Activated naive CD4-positive, alpha-beta T cell treated with anti-CD3 and anti-CD28 coated beads, Interleukin-2, amount 50 U/mL, for 72 hours (primary cell): ENCODE measurements around the gene C20orf204. TPM values are rescaled to one million over a fixed set of nuclear protein-coding genes. Genes with fewer than 3 reads are reported as not detected.

Experiments used
- ATAC-seq, 2 donors: fragments of 150-1000 bp; cut with Tn5 transposase; 2 replicates each; pipeline ENCODE4 v1.10.0; 2021; ENCODE audit warnings: mild to moderate bottlenecking in 2 of 2, moderate library complexity in 2 of 2
- DNase-seq, 2 donors: peaks; one replicate each; pipeline ENCODE4 v3.0.0; 2021 to 2022; ENCODE audit warnings: low spot score in 2 of 2
- H3K27ac Mint-ChIP-seq, 2 donors: one replicate each; pipeline ENCODE4 v1.8.0; 2022; ENCODE audit warnings: mild to moderate bottlenecking in 2 of 2, mixed read lengths in 2 of 2
- H3K36me3 Mint-ChIP-seq, 2 donors: one replicate each; pipeline ENCODE4 v1.8.0; 2022; ENCODE audit warnings: mixed read lengths in 2 of 2
- H3K9me3 Mint-ChIP-seq, 2 donors: one replicate each; pipeline ENCODE4 v1.8.0; 2022; ENCODE audit warnings: mixed read lengths in 2 of 2
- total RNA-seq, 2 donors: library from RNA; stranded (reverse); gene quantifications; one replicate each; pipeline ENCODE4 v1.2.3, GENCODE V29; 2022

The C20orf204 gene
- total RNA-seq, 2 donors from 2014 or later, result 14.2 to 18.8 TPM

DNA sequence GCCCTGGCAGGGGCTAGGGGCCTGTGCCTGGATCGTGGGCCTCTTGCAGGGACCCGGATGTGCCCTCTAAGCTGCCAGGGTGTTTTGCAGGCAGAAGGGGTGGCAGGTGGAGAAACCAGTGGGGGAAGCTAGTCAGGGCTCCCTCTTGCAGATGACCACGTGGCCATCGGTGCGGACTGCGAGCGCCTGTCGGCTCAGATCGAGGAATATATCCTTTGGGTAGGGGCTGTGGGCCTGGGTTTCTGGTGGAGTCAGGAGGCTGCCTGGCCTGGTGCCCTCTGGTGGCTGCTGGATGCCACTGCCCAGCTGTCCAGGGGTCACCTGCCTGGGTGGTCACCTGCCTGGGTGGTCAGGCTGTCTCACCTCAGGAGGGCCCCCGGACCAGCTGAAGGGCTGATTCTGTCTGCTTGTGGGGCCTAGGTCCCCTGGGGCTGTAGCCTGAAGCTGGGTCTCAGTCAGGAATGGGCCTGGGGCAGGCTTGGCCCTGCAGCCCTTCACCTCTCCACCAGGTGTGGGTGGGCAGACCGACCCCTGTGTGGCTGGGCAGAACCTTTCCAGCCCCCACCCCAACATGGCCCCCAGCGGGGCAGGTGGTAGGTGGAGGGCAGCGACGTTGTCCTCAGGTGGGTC lies 33.7 kb downstream of the C20orf204 start:
- DNase-seq, result no peak
- ATAC-seq, result no peak
- Mint-ChIP-seq H3K27ac (no peak overlapping the region), H3K36me3 (no peaks in the 10 kb centered on the region), H3K9me3 (no peaks in the 10 kb centered on the region)

DNA sequence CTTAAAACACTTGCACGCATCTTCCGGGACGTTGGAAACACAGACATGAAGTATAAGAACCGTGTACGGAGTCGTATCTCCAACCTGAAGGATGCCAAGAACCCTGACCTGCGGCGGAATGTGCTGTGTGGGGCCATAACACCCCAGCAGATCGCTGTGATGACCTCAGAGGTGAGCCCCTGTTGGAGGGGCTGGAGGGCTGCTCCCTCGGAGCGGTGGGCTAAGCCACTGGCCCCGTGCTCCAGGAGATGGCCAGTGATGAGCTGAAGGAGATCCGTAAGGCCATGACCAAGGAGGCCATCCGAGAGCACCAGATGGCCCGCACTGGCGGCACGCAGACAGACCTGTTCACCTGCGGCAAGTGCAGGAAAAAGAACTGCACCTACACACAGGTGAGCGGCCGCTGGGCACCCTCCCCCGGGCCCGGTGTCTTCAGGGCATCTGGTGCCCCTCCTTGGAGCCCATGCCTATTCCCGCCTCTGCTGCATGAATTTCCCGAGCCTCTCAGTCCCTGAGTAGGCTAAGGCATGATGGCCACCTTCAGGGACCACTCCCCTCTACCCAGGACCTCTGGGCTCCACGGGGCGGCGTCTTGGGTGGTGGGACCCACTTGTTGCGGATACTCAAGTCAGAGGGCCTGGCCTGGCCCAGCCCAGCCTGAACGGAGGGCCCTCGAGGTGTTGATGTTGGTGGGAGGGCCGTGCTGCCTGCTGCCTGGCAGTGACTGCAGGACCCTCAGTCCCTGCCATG lies 34.4 kb downstream of the C20orf204 start:
- Mint-ChIP-seq H3K27ac (peak overlapping the region in 1 of 2 donors; percentile 83), H3K9me3 (no peaks in the 10 kb centered on the region), H3K36me3 (no peaks in the 10 kb centered on the region)
- ATAC-seq (no peak), DNase-seq (no peak)

DNA sequence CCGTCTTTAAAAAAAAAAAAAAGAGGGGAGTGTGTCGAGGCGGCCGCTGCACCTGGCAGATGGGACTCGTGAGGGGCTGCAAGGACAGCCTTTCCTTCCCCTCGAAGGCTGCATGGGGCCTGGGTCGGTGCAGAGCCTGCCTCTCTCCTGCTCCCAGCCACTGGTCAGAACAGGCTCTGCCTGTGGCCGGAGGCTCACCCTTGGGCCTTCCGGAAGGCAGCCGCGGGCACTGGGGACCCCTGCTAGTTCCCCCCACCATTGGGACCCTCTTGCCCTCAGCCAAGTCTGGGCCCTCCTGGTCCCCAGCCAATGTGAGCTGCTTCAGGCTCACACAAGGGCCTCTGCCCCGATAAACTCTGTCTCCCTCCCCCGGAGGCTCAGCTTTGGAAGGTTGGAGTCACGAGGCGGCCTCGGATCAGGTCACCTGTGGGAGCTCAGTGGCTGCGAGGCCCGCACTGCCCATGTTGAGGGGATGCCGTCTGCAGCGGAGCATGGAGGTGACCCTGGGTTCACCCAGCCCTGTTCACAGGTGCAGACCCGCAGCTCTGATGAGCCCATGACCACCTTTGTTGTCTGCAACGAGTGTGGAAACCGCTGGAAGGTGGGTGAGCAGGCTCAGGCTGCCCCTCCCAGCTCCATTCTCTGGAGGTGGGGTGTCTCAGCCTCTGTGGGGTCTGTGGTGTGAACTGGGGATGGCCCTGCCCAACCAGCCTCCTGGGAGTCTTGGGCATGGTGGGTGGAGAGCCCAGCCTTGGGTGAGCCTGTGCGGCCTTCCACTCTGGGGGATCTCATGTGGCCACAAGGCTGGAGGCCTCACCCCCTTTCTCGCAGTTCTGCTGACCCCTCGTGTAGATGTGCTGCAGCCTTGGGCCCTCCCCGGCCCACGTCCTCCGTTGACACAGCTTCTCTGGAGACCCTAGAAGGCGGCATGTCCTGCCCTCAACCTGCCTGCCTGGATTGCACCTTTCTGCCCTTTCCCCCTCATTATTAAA lies 35.7 kb downstream of the C20orf204 start:
- Mint-ChIP-seq H3K27ac (peak overlapping the region; percentile 29 to 83), H3K9me3 (no peaks in the 10 kb centered on the region), H3K36me3 (no peaks in the 10 kb centered on the region)
- no peak for DNase-seq
- no peak for ATAC-seq

DNA sequence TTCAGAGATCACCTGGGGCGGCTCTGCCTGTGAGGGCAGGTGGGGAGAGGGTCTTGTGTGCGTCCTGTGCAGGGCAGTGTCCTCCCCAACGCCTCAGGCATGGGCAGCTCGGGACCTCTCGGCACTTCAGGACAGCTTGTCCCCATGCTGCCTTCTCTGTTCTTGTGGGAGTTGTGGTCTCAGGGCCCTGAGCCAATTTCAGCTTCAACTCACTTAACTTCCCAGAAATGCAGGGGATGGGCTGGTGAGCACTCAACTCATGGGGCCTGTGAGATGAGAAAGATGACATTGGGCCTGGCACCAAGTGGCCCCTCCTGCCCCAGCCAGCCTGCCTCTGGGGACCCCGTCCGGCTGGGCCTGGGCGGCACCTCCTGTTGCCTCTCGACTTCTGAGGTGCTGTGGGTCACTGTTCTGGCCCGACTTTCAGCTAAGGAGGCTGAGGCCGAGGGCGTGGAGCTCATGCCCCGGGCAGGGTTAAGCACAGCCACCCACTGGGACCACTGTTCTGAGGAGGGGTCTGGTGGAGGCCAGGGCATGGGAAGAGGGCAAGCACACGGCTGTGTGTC lies 36.6 kb downstream of the C20orf204 start:
- H3K9me3 Mint-ChIP-seq, result no peaks in the 10 kb centered on the region
- peak overlapping the region in 1 of 2 donors; percentile 83 for H3K27ac Mint-ChIP-seq
- DNase-seq (no peak), ATAC-seq (no peak)
- H3K36me3 Mint-ChIP-seq, result no peaks in the 10 kb centered on the region

DNA sequence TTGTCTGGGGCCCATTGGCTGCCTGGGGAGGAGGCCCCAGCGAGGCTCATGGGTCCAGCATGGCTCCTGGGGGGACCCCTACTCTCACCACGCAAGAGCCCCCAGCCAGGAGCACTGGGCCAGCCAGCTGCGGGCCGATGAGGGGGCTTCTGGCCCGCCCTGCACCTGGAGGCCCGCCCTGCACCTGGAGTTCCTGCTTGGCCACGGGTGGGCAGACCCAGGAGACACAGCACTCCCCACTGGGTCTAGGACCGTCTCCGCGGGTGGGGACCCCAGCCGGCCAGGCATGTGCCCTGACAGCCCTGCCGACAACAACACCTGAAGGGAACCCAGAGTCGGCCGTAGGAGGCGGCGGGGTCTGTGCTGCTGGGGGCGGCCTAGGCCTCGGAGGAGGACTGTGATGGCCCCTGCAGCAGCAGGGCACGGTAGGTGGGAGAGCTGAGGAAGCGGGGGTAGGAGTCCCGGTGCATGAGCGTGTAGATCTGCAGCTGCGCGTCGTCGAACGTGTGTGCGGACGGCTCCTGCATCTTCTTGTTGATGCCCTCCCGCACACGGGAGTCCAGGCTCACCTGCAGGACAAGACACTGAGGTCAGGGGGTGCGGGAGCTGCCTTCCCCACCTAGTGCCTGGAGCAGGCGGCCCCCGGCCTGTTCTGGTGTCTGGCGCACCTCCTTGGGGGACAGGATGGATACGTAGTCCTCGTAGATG lies 37.6 kb downstream of the C20orf204 start:
- no peak for ATAC-seq
- no peak for DNase-seq
- peak overlapping the region in 1 of 2 donors; percentile 23 for H3K27ac Mint-ChIP-seq
- no peaks in the 10 kb centered on the region for H3K36me3 Mint-ChIP-seq
- no peaks in the 10 kb centered on the region for H3K9me3 Mint-ChIP-seq

DNA sequence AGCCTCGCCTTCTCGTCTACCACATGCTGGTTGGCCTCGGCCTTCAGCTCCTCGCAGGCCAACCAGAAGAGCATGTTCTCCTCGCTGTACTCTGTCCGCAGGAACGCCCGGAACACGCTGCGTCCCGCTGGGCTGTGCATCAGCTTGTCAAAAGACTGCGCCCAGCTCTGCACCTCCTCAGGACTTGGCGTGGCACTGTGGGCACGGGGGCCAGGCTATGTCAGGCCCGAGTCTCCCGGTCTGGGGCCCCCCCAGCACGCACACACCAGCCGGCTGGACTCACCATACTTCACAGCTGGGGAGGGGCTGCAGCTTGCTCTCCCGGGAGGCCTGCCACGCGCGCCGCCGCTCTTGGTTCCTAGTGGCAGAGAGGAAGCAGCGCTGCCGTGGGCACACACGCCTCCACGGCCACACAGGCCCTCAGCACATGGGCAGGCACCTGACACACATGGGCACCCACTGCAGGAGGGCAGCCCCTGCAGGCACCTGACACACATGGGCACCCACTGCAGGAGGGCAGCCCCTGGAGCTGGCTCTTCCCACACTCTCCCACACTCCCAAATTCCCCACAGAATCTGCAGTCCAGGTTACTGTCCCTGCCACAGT lies 38.3 kb downstream of the C20orf204 start:
- no peak for DNase-seq
- Mint-ChIP-seq H3K9me3 (no peaks in the 10 kb centered on the region), H3K36me3 (peaks cover 4 to 7% of the 10 kb centered on the region in 2 donors), H3K27ac (peak overlapping the region in 1 of 2 donors; percentile 23)
- ATAC-seq, result no peak

DNA sequence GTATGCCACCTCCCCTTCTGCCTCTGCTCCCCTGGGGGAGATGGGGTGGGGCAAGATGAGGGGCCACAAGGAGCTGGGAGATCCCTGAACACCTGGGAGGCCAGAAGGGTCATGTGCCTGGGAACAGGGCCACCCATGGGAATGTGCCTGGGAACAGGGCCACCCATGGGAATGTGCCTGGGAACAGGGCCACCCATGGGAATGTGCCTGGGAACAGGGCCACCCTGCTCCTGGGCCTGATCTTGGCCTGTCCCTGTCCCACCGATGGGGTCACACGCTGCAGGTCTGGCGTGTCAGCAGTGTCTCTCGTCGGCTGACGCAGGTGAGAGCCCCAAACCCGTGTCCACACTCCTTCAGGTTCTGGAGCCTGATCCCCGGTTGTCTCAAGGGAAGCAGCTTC lies 39.0 kb downstream of the C20orf204 start:
- DNase-seq (no peak), ATAC-seq (no peak)
- Mint-ChIP-seq H3K36me3 (peaks cover 5 to 7% of the 10 kb centered on the region in 2 donors), H3K9me3 (no peaks in the 10 kb centered on the region), H3K27ac (no peak overlapping the region)

DNA sequence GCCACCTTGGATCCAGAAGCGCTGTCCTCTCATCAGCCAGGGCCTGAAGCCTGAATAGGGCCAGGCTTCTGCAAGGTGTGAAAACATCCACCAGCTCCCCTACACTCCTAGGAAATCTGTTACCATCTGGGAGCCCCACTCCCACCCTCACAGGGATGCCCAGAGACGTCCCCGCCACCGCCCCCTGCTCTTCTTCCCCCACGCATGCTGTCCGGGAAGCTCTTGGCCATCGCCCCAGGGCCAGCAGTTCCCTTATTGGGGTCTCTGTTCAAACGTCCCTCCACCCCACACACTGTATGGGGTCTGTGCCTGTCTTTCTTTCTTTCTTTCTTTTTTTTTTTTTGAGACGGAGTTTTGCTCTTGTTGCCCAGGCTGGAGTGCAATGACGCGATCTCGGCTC lies 39.6 kb downstream of the C20orf204 start:
- no peak for ATAC-seq
- no peaks in the 10 kb centered on the region for H3K9me3 Mint-ChIP-seq
- DNase-seq, result no peak
- H3K27ac Mint-ChIP-seq, result peak overlapping the region in 1 of 2 donors; percentile 90
- H3K36me3 Mint-ChIP-seq, result peaks cover 5 to 7% of the 10 kb centered on the region in 2 donors

DNA sequence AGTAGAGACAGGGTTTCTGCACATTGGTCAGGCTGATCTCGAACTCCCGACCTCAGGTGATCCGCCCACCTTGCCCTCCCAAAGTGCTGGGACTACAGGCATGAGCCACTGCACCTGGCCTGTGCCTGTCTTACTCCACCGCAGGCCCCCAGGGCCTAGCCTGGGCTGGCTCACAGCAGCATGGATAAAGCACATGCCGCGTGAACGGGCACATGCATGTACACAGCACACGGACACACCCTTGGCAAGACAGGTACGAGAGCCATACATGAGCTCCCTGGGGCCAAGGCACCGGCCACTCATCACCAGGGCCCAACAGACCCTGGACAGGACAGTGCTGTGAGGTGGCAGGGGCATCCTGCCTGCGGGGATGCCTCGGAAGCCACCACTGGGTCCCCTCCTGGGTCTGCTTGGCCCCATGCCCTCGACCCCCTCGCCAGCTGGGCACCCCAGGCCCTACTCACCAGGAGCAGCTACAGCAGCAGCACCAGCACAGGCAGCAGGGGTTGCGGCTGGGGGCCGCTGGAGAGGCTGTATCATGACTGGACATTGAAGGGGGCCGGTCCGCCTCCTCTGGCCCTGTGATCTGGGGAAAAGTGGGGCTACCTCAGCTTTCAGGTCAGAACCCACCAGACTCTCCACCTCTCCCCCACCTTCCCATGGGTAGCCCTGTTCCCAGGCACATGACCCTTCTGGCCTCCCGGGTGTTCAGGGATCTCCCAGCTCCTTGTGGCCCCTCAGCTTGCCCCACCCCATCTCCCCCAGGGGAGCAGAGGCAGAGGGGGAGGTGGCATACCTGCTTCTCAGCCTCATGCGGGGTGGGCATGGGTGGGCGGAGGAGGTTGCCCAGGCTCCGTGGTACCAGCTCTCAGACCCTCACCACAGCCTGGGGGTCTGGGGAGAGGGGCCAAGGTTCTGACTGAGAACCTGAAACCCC lies 40.3 kb downstream of the C20orf204 start:
- H3K27ac Mint-ChIP-seq, result peak overlapping the region in 1 of 2 donors; percentile 90
- ATAC-seq, result no peak

DNA sequence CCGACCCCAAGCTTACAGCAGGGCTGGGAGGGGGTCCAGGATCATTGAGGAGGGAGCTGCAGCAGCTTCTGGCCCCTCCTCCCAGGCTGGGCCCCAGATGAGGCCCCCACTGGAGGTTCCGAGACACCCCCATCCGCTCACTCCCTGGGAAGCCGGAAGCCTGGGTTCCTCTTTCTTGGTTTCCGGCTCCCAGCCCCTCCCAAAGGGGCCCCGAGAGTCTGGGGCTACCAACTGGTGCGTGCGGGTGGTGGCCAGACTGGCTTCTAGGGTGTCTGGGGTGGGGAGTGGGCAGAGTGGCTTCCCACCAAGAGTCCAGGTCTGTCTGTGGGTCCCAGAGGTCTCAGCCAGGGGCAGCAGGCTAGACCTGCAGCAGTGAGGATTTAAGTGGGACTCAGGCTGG lies 41.1 kb downstream of the C20orf204 start:
- peak overlapping the region; percentile 90 for H3K27ac Mint-ChIP-seq
- ATAC-seq (peak; percentile 14 to 18), DNase-seq (no peak)
- H3K36me3 Mint-ChIP-seq, result peaks cover 5 to 7% of the 10 kb centered on the region in 2 donors
- H3K9me3 Mint-ChIP-seq, result no peaks in the 10 kb centered on the region

More for the DNA sequence above, 40.3 kb downstream of the C20orf204 start:
- no peaks in the 10 kb centered on the region for H3K9me3 Mint-ChIP-seq
- no peak for DNase-seq
- peaks cover 5 to 7% of the 10 kb centered on the region in 2 donors for H3K36me3 Mint-ChIP-seq

DNA sequence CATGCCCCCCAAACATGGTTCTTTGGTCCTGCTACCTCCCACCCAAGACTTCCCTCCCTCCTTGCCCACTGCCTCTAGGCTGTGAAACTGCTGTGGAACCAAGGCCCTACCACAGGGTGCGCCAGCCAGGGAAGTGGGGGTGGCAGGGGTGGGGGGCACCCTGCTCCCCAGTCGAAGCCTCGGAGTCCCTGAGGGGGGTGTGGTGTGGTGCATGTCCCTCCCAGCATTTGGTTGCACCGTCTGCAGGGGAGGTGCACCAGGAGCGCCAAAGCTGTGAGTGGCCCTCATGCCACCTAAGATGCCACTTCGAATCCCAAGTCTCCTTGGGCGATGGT lies 41.5 kb downstream of the C20orf204 start:
- ATAC-seq (no peak), DNase-seq (no peak)
- H3K9me3 Mint-ChIP-seq, result no peaks in the 10 kb centered on the region
- H3K36me3 Mint-ChIP-seq, result peaks cover 5 to 7% of the 10 kb centered on the region in 2 donors
- H3K27ac Mint-ChIP-seq, result peak overlapping the region; percentile 84 to 90

DNA sequence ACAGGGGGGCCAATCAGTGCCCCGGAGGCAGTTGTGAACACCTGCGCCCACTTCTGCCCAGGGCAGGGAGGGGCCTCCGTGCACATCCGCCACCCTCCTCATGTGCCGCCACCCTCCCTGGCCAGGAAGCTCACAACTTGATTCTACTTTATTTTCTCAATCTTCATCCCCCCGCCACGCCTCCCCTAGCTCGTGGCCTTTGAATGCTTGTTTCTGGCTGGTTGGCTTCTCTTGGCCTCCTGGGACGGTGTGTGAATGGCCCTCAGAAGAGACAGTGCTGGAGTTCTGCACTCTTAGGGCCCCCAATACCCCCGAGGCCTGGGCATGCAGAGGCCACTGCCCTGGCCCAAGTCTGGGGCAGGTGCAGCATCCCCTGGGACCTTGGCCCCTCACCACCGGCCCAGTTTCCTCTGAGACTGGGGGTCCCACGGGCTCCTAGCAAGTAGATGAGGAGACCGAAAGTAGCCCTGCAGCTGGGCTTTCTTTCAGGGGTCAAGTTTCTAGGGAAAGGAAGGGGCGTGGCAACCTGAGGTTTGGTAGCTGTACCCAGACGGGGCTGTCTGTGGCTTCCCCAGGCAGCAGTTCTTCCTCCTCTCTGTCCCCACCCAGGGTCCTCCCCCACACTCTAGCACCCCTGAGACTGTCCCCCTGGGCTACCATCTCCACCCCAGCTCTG lies 42.0 kb downstream of the C20orf204 start:
- DNase-seq (no peak), ATAC-seq (peak; percentile 34 to 44)
- H3K9me3 Mint-ChIP-seq, result no peaks in the 10 kb centered on the region
- H3K36me3 Mint-ChIP-seq, result peaks cover 5 to 7% of the 10 kb centered on the region in 2 donors
- peak overlapping the region; percentile 84 to 90 for H3K27ac Mint-ChIP-seq

DNA sequence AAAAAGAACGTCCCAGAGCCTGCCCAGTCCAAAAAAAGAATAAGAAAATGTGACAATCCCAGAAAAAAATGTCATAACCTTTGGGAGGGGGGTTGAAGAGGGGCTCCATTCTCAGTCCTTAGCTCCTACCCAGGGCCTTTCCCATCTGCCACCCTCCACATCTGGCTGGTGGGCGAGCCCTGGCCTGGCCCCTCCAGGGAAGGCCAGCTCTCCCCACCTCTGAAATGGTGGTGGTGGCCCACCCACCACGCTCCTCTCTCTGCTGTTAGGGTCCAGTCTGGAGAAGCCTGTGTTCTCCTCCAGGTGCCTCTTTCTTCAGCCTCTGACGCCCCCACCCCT lies 42.9 kb downstream of the C20orf204 start:
- Mint-ChIP-seq H3K27ac (peak overlapping the region; percentile 74 to 90), H3K9me3 (no peaks in the 10 kb centered on the region), H3K36me3 (peaks cover 5 to 7% of the 10 kb centered on the region in 2 donors)
- DNase-seq, result no peak
- no peak for ATAC-seq

DNA sequence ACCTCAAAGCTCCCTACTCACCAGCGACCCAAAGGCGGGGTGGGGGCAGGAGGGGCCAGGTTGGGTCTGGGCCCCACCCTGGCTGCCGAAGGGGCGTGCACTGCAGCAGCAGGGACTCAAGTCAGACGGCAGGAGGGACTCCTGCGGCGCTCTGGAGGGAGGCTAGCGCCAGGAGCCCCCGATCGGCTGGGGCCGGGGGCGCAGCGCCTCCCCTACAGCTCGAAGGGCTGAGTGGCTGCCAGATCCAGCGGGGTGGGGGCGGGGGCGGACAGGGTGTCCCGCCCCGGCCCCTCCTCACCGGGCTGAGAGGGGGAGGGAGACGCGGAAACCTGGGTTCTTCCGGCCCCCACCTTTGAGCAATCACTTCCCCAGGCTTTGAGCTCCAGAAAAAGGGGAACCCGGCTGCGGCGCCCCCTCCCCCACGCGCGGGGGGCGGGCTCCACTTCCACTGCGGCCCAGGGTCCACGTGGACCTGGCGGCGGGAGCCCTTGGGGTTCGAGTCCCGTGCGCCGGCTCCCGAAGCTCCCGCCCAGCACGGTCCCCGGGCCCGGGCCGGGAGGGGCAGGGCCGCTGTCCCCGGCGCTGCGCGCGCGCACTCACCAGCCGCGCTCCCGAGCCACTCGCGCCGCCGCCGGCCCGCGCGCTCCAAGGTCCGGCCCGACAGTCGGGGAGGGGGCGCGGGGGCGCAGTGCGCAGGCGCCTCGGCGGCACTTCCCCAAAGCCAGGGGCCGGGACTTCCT lies 43.5 kb downstream of the C20orf204 start, which contains the start of gene RGS19:
Gene RGS19, minus strand, starts transcription at position 246 of the 740 bp plus-strand sequence. CDS start 2,632 bp downstream, outside the sequence.
- ATAC-seq (peak; percentile 58 to 64), DNase-seq (peak; percentile 70 to 84)
- H3K36me3 Mint-ChIP-seq, result peaks cover 5 to 7% of the 10 kb centered on the region in 2 donors
- H3K27ac Mint-ChIP-seq, result peak within 1 kb of the TSS; percentile 74 to 90
- no peaks in the 10 kb centered on the region for H3K9me3 Mint-ChIP-seq
